ENCODE results near the gene VPS13D.

GRCh38 chr1:12229386-12229834 lies 420 bp upstream of the VPS13D start:
- TF ChIP-seq, protein P1, sequence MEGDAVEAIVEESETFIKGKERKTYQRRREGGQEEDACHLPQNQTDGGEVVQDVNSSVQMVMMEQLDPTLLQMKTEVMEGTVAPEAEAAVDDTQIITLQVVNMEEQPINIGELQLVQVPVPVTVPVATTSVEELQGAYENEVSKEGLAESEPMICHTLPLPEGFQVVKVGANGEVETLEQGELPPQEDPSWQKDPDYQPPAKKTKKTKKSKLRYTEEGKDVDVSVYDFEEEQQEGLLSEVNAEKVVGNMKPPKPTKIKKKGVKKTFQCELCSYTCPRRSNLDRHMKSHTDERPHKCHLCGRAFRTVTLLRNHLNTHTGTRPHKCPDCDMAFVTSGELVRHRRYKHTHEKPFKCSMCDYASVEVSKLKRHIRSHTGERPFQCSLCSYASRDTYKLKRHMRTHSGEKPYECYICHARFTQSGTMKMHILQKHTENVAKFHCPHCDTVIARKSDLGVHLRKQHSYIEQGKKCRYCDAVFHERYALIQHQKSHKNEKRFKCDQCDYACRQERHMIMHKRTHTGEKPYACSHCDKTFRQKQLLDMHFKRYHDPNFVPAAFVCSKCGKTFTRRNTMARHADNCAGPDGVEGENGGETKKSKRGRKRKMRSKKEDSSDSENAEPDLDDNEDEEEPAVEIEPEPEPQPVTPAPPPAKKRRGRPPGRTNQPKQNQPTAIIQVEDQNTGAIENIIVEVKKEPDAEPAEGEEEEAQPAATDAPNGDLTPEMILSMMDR (IDR thresholded peaks at IDR 0.05) = no peak
- TF ChIP-seq POLR2A (IDR thresholded peaks at IDR 0.05) = no peak

Measured in right lobe of liver (tissue), 4 donors.